ENCODE results near the gene RAVER1.

DNA sequence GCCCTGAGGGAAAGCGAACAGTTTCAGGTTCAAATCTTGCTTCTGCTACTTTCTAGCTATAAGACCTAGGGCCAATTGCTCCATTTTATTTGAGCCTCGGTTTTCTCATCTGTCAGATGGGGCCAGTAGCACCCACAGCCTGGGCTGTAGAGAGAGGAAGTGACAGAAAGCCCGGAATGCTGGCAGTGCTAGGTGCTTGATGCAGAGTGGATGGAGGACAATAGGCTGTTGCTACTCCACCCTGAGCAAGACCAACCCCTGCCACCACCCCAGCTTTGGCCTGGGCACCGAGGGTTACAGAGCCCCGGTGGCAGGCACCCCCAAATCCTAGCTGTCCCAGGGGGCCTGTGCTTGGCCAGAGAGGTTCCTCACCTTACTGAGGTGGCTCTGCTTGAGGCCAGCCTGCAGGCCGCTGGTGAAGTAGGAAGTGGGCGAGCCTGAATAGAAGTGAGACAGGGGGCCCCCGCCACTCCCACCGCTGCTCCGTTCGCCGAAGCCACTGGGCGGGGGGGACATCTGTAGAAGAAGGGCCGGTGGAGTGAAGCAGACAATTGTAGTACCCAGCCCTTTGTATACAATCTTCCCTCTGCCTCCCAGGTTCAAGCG is 15.4 kb downstream of the RAVER1 start:
- TF ChIP-seq, protein P1, sequence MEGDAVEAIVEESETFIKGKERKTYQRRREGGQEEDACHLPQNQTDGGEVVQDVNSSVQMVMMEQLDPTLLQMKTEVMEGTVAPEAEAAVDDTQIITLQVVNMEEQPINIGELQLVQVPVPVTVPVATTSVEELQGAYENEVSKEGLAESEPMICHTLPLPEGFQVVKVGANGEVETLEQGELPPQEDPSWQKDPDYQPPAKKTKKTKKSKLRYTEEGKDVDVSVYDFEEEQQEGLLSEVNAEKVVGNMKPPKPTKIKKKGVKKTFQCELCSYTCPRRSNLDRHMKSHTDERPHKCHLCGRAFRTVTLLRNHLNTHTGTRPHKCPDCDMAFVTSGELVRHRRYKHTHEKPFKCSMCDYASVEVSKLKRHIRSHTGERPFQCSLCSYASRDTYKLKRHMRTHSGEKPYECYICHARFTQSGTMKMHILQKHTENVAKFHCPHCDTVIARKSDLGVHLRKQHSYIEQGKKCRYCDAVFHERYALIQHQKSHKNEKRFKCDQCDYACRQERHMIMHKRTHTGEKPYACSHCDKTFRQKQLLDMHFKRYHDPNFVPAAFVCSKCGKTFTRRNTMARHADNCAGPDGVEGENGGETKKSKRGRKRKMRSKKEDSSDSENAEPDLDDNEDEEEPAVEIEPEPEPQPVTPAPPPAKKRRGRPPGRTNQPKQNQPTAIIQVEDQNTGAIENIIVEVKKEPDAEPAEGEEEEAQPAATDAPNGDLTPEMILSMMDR (IDR thresholded peaks at IDR 0.05), result no peak
- no peak for TF ChIP-seq EZH2 (IDR thresholded peaks at IDR 0.05; ENCODE audit: borderline replicate concordance, insufficient read depth, low read depth, low read length, poor library complexity, severe bottlenecking)
